ENCODE results near the gene CTTNBP2. TPM values are rescaled to one million over a fixed set of nuclear protein-coding genes. Genes with fewer than 3 reads are reported as not detected.

The CTTNBP2 gene
- total RNA-seq, 1 donor from 2014 or later = 6.3 TPM

DNA sequence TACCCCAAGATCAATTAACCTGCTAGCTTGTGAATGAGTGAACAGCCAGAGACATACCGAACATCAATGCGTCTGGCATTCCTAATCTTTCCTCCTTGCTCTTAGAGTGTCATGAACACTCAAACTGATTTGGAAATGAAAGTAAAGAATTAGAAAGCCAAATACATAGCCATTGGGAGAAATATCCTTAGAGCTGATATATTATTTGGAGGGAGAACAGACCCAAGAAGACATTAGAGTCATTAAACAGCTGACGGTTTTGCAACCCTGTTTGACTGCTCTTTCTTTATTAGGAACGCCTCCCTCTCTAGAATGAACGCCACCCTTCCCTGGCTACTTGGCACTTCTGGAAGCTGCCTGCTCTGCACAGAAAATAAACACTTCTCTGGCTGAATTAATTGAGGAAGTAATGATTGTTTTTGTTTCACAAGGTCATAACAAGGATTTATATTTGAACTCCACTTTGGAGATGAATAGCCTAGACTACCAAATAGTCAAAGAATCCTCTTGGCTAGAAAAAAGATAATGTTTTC is 42.8 kb downstream of the CTTNBP2 start:
- no peaks in the 10 kb centered on the region for H3K36me3 ChIP-seq
- ATAC-seq = peak; percentile 73
- H3K4me3 ChIP-seq = no peak overlapping the region
- peaks cover 20% of the 10 kb centered on the region for H3K4me1 ChIP-seq
- intact Hi-C loops (cut with DNase I) = no loop called here
- TF ChIP-seq, protein P1, sequence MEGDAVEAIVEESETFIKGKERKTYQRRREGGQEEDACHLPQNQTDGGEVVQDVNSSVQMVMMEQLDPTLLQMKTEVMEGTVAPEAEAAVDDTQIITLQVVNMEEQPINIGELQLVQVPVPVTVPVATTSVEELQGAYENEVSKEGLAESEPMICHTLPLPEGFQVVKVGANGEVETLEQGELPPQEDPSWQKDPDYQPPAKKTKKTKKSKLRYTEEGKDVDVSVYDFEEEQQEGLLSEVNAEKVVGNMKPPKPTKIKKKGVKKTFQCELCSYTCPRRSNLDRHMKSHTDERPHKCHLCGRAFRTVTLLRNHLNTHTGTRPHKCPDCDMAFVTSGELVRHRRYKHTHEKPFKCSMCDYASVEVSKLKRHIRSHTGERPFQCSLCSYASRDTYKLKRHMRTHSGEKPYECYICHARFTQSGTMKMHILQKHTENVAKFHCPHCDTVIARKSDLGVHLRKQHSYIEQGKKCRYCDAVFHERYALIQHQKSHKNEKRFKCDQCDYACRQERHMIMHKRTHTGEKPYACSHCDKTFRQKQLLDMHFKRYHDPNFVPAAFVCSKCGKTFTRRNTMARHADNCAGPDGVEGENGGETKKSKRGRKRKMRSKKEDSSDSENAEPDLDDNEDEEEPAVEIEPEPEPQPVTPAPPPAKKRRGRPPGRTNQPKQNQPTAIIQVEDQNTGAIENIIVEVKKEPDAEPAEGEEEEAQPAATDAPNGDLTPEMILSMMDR (IDR thresholded peaks at IDR 0.05) = no peak
- H3K27me3 ChIP-seq = no peaks in the 10 kb centered on the region
- DNase-seq = no peak
- H3K9me3 ChIP-seq = no peaks in the 10 kb centered on the region
- no peak overlapping the region for H3K27ac ChIP-seq

DNA sequence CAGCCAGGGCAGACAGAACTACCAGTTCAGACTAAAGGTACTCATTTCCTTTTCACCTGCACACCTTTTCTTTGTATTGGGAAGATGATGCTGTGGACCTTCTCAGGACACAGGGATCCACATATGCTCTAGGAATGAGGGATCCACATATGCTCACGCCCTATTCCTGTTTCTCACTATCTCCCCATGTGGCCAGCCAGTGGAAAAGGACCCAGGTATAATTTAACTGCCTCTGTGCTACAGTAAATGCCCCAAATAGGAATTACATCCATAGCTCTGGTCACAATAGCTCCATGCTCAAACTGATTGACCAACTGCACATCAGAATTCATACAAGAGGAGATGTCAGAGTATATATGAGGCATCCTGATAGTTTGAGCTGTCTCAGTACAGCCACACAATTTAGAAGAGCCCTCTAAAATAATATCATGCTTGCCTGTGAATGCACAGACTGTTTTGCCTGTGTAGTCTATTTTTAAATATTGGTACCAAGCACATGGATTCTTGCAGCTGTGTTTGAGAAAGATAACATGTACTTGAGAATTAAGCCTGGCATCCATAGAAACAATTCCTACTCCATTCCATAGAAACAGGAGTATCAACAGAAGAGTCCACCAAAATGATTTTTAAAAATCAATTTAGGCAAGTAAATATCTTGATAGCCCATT is 43.7 kb downstream of the CTTNBP2 start:
- ATAC-seq = no peak

DNA sequence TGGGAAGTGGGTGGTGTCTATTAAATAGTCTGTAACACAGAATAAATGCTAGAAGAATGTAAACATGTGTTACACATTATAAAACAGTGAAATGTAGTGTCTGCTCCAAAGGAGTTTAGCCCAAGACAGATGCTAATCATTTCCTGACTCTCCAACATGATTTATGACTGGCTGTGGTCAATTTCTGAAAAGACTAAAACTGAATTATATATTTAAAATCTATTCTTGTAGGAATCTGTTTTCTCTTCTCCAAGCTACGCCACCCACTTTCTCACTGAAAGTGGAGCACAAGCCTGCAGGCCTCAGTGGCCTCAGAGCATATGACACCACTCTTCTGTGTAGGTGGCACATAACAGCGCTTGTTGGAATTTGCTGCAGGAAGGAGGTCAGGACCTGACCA is 44.4 kb downstream of the CTTNBP2 start:
- no peaks in the 10 kb centered on the region for H3K36me3 ChIP-seq
- H3K27ac ChIP-seq = no peak overlapping the region
- H3K27me3 ChIP-seq = no peaks in the 10 kb centered on the region
- no peak overlapping the region for H3K4me3 ChIP-seq
- no peaks in the 10 kb centered on the region for H3K9me3 ChIP-seq
- ATAC-seq (no peak), DNase-seq (no peak)
- intact Hi-C loops (cut with DNase I) = no loop called here
- H3K4me1 ChIP-seq = peaks cover 20% of the 10 kb centered on the region
- TF ChIP-seq, protein P1 (IDR thresholded peaks at IDR 0.05) = no peak

More for the DNA sequence above, 43.7 kb downstream of the CTTNBP2 start:
- H3K36me3 ChIP-seq = no peaks in the 10 kb centered on the region
- no peaks in the 10 kb centered on the region for H3K9me3 ChIP-seq
- no peaks in the 10 kb centered on the region for H3K27me3 ChIP-seq
- intact Hi-C loops (cut with DNase I) = no loop called here
- no peak overlapping the region for H3K4me3 ChIP-seq
- TF ChIP-seq, protein P1 (IDR thresholded peaks at IDR 0.05) = no peak
- H3K4me1 ChIP-seq = peaks cover 20% of the 10 kb centered on the region
- no peak overlapping the region for H3K27ac ChIP-seq
- DNase-seq = no peak

DNA sequence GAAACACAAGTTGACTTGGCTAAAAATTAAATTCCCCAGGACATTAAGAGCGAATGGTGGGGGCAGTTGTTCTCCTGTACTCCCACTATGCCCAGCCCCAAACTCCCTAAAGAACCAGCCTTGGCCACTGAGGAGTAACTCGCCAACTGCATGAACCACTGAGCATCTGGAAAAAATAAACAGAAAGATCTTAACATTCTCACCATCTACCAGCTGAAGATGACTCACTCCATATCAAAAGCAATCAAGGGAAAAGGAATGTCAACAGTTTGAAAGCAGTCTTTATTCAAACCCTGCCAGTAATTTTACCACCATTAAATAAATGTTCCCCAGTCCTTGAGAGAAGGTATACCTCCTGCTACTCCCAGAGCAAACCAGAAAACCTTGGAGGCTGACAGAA is 45.4 kb downstream of the CTTNBP2 start:
- Histone ChIP-seq H3K36me3 (no peaks in the 10 kb centered on the region), H3K9me3 (no peaks in the 10 kb centered on the region), H3K27ac (no peak overlapping the region), H3K4me1 (peaks cover 20% of the 10 kb centered on the region), H3K4me3 (no peak overlapping the region), H3K27me3 (no peaks in the 10 kb centered on the region)
- intact Hi-C loops (cut with DNase I) = no loop called here
- ATAC-seq = peak; percentile 46
- TF ChIP-seq, protein P1 (IDR thresholded peaks at IDR 0.05) = no peak
- no peak for DNase-seq

DNA sequence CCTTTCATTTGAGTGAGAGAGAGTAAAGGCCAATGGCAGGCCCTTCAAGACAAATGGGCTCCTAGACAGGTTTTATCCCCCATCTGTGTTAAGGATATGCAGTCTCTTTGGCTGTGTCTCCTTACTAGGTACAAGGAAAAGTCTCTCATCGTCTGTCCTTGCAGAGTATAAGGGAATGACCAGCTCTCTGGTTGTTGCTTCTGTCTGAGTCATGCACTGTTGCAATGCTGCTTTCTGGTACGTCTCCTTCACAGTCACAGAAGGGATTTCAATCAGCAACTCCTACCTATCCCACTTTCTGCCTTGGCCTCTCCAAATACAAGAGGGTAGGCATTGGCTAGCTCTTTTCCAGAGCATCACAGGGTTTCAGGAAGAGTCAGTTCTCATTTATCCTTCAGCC is 48.1 kb downstream of the CTTNBP2 start:
- intact Hi-C loops (cut with DNase I) = no loop called here
- no peak overlapping the region for H3K4me3 ChIP-seq
- ATAC-seq (no peak), DNase-seq (no peak)
- no peak overlapping the region for H3K27ac ChIP-seq
- TF ChIP-seq, protein P1 (IDR thresholded peaks at IDR 0.05) = no peak
- H3K27me3 ChIP-seq = no peaks in the 10 kb centered on the region
- peaks cover 8% of the 10 kb centered on the region for H3K4me1 ChIP-seq
- no peaks in the 10 kb centered on the region for H3K9me3 ChIP-seq
- no peaks in the 10 kb centered on the region for H3K36me3 ChIP-seq
